Fibroblast of mammary gland (primary cell): ENCODE measurements around the gene FHIT.
"Not testable (repeated sequence)": the region's sequence is repeated elsewhere in the genome, so short reads cannot be mapped to it uniquely, and the experiment has no call there.

Source experiments
- DNase-seq: peaks from one replicate; pipeline ENCODE4 v3.0.0-alpha.2; 2010; ENCODE audit warnings: low read depth
- H3K4me3 ChIP-seq: 2 replicates; pipeline ENCODE4 v1.5.1; 2011; ENCODE audit warnings: low read depth, mild to moderate bottlenecking, low read length, moderate library complexity; ENCODE audit not compliant: control insufficient read depth
- TF ChIP-seq, protein P1 (sequence below): conservative IDR thresholded peaks from 2 replicates; pipeline ENCODE4 v1.5.1; 2011; ENCODE audit warnings: low read depth, low read length, inconsistent platforms; ENCODE audit not compliant: control insufficient read depth, insufficient read depth

FHIT gene

DNA sequence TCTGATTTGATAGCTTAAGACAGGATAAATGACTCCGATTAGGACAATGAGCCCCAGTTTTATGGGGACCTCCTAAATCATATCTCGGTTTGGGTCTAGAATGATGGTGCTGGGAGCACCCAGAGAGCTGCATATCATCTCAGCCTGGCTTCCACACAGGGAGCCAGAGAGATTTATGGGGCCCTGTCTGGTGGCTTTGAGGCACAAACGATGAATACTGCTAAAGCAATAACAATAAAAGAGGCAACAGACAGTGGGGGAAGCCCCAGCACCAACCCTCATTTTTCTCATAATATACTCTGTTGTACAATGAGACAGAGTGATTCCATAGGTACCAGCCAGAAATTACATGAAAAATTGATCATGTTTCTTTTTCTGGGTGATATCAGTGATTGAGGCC is 1312.4 kb downstream of the FHIT start:
- H3K4me3 ChIP-seq, result no peak overlapping the region
- DNase-seq, result no peak
- TF ChIP-seq, protein P1, sequence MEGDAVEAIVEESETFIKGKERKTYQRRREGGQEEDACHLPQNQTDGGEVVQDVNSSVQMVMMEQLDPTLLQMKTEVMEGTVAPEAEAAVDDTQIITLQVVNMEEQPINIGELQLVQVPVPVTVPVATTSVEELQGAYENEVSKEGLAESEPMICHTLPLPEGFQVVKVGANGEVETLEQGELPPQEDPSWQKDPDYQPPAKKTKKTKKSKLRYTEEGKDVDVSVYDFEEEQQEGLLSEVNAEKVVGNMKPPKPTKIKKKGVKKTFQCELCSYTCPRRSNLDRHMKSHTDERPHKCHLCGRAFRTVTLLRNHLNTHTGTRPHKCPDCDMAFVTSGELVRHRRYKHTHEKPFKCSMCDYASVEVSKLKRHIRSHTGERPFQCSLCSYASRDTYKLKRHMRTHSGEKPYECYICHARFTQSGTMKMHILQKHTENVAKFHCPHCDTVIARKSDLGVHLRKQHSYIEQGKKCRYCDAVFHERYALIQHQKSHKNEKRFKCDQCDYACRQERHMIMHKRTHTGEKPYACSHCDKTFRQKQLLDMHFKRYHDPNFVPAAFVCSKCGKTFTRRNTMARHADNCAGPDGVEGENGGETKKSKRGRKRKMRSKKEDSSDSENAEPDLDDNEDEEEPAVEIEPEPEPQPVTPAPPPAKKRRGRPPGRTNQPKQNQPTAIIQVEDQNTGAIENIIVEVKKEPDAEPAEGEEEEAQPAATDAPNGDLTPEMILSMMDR, result no peak

DNA sequence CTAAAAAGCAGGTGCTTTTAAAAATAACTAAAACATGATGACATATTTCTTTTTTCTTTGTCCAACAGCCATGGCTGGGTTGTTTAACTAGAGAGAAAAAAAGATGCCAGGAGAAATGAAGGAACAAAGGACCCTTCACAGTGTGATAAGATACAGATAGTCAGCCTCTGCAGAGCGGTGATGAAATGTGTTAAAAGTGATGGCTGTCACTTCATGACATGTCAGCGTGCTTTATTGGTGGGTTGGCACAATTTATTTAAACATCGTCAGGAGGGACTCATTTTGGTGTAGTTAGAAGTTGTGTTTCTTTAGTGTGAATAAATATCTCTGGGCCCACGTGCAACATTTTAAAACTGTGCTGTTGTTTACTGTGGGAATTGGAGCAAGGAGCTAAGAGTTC is 1314.1 kb downstream of the FHIT start:
- TF ChIP-seq, protein P1, result no peak
- no peak overlapping the region for H3K4me3 ChIP-seq
- no peak for DNase-seq

DNA sequence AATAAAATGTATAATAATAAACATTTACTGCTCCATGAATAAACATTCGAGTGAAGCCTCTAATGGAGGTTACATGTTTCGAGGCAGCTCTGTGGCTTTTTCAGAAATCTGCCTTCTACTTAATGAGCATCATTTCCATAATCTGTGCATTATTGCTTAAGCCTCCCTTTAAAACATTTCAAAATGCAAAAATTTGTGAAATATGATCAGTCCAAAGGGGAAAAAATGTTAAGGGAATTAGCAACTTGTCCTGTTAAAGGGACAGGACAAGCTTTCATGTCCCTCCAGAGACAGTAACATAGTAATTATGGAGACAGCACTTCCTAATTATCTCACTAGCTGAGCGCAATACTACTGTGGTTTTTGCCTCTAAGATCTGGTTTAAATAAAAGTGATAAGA is 1314.8 kb downstream of the FHIT start:
- H3K4me3 ChIP-seq, result no peak overlapping the region
- DNase-seq, result no peak
- TF ChIP-seq, protein P1, result no peak

DNA sequence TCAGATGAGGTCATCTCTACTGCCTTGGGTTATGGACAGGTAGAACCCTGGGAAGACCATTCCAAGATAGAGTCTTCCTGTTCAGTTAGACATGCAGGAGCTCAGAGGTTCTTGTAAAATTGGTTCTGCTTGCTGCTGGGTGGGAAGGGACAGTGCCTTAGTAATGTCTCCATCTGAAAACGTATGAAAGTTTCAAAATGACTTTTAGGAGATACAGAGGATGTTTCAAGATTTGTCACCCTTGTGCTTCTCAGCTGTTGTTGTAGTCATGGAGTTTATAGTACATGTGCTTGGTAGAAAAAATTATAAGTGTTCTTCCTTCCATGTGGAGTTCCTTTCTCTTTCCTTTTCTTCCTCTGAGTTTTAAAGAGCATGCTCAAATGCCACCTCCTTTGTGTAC is 1316.2 kb downstream of the FHIT start:
- no peak for DNase-seq
- no peak overlapping the region for H3K4me3 ChIP-seq
- TF ChIP-seq, protein P1, result no peak

DNA sequence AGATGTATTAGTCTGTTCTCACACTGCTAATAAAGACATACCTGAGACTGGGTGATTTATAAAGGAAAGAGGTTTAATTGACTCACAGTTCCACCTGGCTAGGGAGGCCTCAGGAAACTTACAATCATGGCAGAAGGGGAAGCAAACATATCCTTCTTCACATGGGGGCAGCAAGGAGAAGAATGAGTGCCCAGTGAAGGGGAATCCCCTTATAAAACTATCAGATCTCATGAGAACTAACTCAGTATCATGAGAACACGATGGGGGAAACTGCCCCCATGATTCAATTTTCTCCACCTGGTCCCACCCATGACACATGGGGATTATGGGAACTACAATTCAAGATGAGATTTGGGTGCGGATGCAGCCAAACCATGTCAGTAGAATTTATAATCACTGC is 1316.7 kb downstream of the FHIT start:
- H3K4me3 ChIP-seq, DNase-seq: not testable (repeated sequence)

DNA sequence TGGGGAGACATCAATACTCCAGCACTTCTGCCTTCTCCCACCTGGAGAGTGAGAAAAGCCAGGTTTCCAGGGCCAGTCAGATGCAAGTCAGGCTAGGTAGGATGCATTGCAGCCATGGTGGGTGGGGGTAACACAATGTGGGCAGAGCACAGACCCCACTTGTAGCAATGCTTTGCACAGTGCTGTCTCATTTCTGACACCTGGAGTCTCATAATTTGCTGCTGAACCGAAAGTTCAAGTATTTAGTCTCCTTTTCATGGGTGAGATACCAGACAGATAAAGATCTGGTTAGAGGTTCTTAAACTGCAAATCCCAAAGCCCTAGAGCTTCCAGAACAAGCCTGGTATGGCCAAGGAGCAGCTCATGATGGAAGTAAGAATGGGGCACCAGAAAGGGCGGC is 1321.1 kb downstream of the FHIT start:
- TF ChIP-seq, protein P1, result no peak
- no peak overlapping the region for H3K4me3 ChIP-seq
- no peak for DNase-seq

DNA sequence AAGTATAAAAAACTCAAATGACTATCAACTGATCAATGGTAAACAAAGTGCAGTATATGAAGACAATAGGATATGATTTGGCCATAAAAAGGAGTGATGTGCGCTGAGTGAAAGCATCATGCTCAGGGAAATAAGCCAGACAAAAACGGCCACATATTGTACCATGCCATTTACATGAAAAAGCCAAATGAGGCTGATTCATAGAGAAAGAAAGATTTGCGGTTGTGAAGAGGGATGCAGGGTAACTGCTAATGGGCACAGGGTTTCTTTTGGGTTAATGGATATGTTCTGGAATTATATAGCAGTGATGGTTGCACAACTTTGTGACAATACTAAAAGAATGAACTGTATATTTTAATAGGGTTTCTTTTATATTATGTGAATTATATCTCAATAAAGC is 1324.2 kb downstream of the FHIT start:
- no peak for DNase-seq
- TF ChIP-seq, protein P1, result no peak

More for the DNA sequence above, 1324.2 kb downstream of the FHIT start:
- no peak overlapping the region for H3K4me3 ChIP-seq
